Activated naive CD8-positive, alpha-beta T cell treated with anti-CD3 and anti-CD28 coated beads, Interleukin-2, amount 50 U/mL, for 24 hours (primary cell): Measurements from ENCODE around the gene CTNND1.
"Not testable (repeated sequence)": the region's sequence is repeated elsewhere in the genome, so short reads cannot be mapped to it uniquely, and the experiment has no call there.

Source experiments
- ATAC-seq: fragments of 150-1000 bp; cut with Tn5 transposase; one replicate; pipeline ENCODE4 v1.10.0; 2021
- DNase-seq: peaks from one replicate; pipeline ENCODE4 v3.0.0; 2021
- H3K27ac Mint-ChIP-seq: one replicate; pipeline ENCODE4 v1.8.0; 2021; ENCODE audit warnings: mild to moderate bottlenecking, mixed read lengths
- H3K27me3 Mint-ChIP-seq: one replicate; pipeline ENCODE4 v1.8.0; 2021; ENCODE audit warnings: mixed read lengths
- H3K36me3 Mint-ChIP-seq: one replicate; pipeline ENCODE4 v1.8.0; 2021; ENCODE audit warnings: low read depth, mixed read lengths
- H3K4me1 Mint-ChIP-seq: one replicate; pipeline ENCODE4 v1.8.0; 2021; ENCODE audit warnings: mixed read lengths
- H3K4me3 Mint-ChIP-seq: one replicate; pipeline ENCODE4 v1.8.0; 2021; ENCODE audit warnings: mild to moderate bottlenecking, moderate library complexity, mixed read lengths
- H3K9me3 Mint-ChIP-seq: one replicate; pipeline ENCODE4 v1.8.0; 2021; ENCODE audit warnings: mixed read lengths

The CTNND1 gene

GRCh38 chr11:57834852-57835251 is 73.2 kb downstream of the CTNND1 start:
- H3K27me3 Mint-ChIP-seq: peaks cover 9% of the 10 kb centered on the region
- DNase-seq (no peak), ATAC-seq (no peak)
- H3K27ac Mint-ChIP-seq: no peak overlapping the region
- H3K9me3 Mint-ChIP-seq: no peaks in the 10 kb centered on the region
- H3K4me3 Mint-ChIP-seq: no peak overlapping the region
- H3K36me3 Mint-ChIP-seq: no peaks in the 10 kb centered on the region
- H3K4me1 Mint-ChIP-seq: no peaks in the 10 kb centered on the region

- H3K27me3 Mint-ChIP-seq, H3K36me3 Mint-ChIP-seq, H3K4me1 Mint-ChIP-seq, H3K27ac Mint-ChIP-seq, H3K9me3 Mint-ChIP-seq, DNase-seq, H3K4me3 Mint-ChIP-seq, ATAC-seq: not testable (repeated sequence)
These were observed 77.0 kb downstream of the CTNND1 start for GRCh38 chr11:57838609-57839008.

GRCh38 chr11:57842873-57843272 is 81.3 kb downstream of the CTNND1 start:
- no peaks in the 10 kb centered on the region for H3K4me1 Mint-ChIP-seq
- H3K36me3 Mint-ChIP-seq: no peaks in the 10 kb centered on the region
- DNase-seq: no peak
- peaks cover 5% of the 10 kb centered on the region for H3K27me3 Mint-ChIP-seq
- no peak for ATAC-seq
- no peak overlapping the region for H3K27ac Mint-ChIP-seq
- H3K4me3 Mint-ChIP-seq: no peak overlapping the region
- peaks cover 7% of the 10 kb centered on the region for H3K9me3 Mint-ChIP-seq

- no peak for ATAC-seq
- Mint-ChIP-seq H3K4me1 (no peaks in the 10 kb centered on the region), H3K4me3 (no peak overlapping the region), H3K36me3 (no peaks in the 10 kb centered on the region), H3K9me3 (no peaks in the 10 kb centered on the region), H3K27ac (no peak overlapping the region), H3K27me3 (peaks cover 4% of the 10 kb centered on the region)
- no peak for DNase-seq
These were observed 106.4 kb downstream of the CTNND1 start for GRCh38 chr11:57867966-57868365.

GRCh38 chr11:57868491-57868890 is 106.9 kb downstream of the CTNND1 start:
- no peak overlapping the region for H3K27ac Mint-ChIP-seq
- no peaks in the 10 kb centered on the region for H3K36me3 Mint-ChIP-seq
- DNase-seq: no peak
- peaks cover 4% of the 10 kb centered on the region for H3K27me3 Mint-ChIP-seq
- no peaks in the 10 kb centered on the region for H3K9me3 Mint-ChIP-seq
- peaks cover under 1% of the 10 kb centered on the region for H3K4me1 Mint-ChIP-seq
- no peak for ATAC-seq
- H3K4me3 Mint-ChIP-seq: no peak overlapping the region
